ENCODE data around the gene SLC22A17.

Gene SLC22A17

GRCh38 chr14:23324455-23324846 is 28.2 kb downstream of the SLC22A17 start:
- Mint-ChIP-seq H3K4me3 (no peak overlapping the region), H3K27ac (peak overlapping the region; percentile 42)

GRCh38 chr14:23323838-23324454 is 28.7 kb downstream of the SLC22A17 start:
- H3K4me3 Mint-ChIP-seq = no peak overlapping the region
- no peaks in the 10 kb centered on the region for H3K27me3 Mint-ChIP-seq
- DNase-seq = no peak
- H3K36me3 Mint-ChIP-seq = peaks cover 38 to 53% of the 10 kb centered on the region in 2 donors
- ATAC-seq (replicated peaks) = no peak
- H3K4me1 Mint-ChIP-seq = peaks cover 21 to 56% of the 10 kb centered on the region in 2 donors
- H3K9me3 Mint-ChIP-seq = peaks cover 0 to 4% of the 10 kb centered on the region in 2 donors
- no peak overlapping the region for H3K27ac Mint-ChIP-seq

More at GRCh38 chr14:23324455-23324846, 28.2 kb downstream of the SLC22A17 start:
- Mint-ChIP-seq H3K9me3 (peaks cover 0 to 4% of the 10 kb centered on the region in 2 donors), H3K36me3 (peaks cover 34 to 52% of the 10 kb centered on the region in 2 donors), H3K4me1 (peaks cover 21 to 54% of the 10 kb centered on the region in 2 donors), H3K27me3 (no peaks in the 10 kb centered on the region)
- DNase-seq = no peak
- ATAC-seq (replicated peaks) = no peak

- H3K36me3 Mint-ChIP-seq = peaks cover 38 to 53% of the 10 kb centered on the region in 2 donors
- H3K27ac Mint-ChIP-seq = peak overlapping the region; percentile 96
- peaks cover 0 to 4% of the 10 kb centered on the region in 2 donors for H3K9me3 Mint-ChIP-seq
- H3K4me1 Mint-ChIP-seq = peaks cover 21 to 53% of the 10 kb centered on the region in 2 donors
- peak overlapping the region; percentile 92 to 95 for H3K4me3 Mint-ChIP-seq
- no peak for ATAC-seq (replicated peaks)
- no peaks in the 10 kb centered on the region for H3K27me3 Mint-ChIP-seq
- no peak for DNase-seq
Observed at GRCh38 chr14:23322568-23323517, 29.8 kb downstream of the SLC22A17 start.

GRCh38 chr14:23321572-23322547 is 30.8 kb downstream of the SLC22A17 start:
- Mint-ChIP-seq H3K27me3 (no peaks in the 10 kb centered on the region), H3K4me1 (peaks cover 21 to 47% of the 10 kb centered on the region in 2 donors), H3K36me3 (peaks cover 38 to 53% of the 10 kb centered on the region in 2 donors), H3K9me3 (peaks cover 0 to 4% of the 10 kb centered on the region in 2 donors), H3K27ac (peak overlapping the region; percentile 98), H3K4me3 (peak overlapping the region; percentile 92 to 95)
- ATAC-seq (replicated peaks) (peak; percentile 23 to 24), DNase-seq (peak; percentile 55)

DNA sequence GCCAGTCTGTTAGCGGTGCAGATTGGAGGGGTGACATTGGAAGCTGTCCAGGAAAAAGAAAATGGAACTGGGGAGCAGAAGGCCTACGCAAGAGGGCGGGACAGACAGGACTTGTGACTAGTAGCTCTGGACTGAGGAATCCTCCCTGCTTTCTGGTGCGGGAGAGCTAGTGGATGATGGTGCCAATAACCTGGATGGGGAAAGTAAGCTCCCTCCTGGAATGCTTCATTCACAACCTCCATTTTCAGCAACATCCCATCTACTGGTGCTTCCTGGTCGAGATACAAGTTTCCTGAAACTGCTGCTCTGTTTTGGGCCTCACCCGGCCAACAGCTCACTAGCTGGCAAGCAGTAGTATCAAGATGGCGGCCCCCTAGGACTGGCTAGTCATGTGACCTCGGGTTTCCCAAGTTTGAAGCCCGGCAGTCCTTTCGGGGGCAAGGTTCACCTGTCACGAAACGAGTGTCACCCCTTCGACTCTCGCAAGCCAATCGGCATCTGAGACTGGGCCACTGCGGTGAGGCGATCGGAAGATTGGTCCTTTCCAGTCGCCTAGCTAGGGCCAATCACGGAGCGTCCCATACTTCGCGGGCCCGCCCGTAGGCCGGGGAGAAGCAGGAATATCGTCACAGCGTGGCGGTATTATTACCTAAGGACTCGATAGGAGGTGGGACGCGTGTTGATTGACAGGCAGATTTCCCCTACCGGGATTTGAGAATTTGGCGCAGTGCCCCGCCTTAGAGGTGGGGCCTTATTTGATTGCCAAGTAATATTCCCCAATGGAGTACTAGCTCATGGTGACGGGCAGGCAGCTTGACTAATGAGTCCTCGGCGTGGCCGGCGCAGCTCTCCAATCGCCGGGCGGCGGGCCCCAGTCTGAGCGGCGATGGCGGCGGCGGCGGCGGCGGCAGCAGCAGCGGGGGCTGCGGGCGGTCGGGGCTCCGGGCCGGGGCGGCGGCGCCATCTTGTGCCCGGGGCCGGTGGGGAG is 31.8 kb downstream of the SLC22A17 start, which contains the start of gene PABPN1:
TSS of gene PABPN1 (plus strand) at position 874 of the 988 bp plus-strand sequence. CDS start at position 887, 13 bp downstream.
- Mint-ChIP-seq H3K4me3 (peak within 1 kb of the TSS; percentile 92 to 95), H3K9me3 (peaks cover 0 to 4% of the 10 kb centered on the region in 2 donors), H3K27ac (peak within 1 kb of the TSS; percentile 98), H3K36me3 (peaks cover 31 to 48% of the 10 kb centered on the region in 2 donors), H3K4me1 (peaks cover 18 to 42% of the 10 kb centered on the region in 2 donors), H3K27me3 (no peaks in the 10 kb centered on the region)
- ATAC-seq (replicated peaks) = peak; percentile 89
- peak; percentile 99 for DNase-seq

- peak overlapping the region; percentile 86 to 95 for H3K4me3 Mint-ChIP-seq
- ATAC-seq (replicated peaks) = no peak
- peaks cover 16 to 33% of the 10 kb centered on the region in 2 donors for H3K4me1 Mint-ChIP-seq
- H3K36me3 Mint-ChIP-seq = peaks cover 25 to 39% of the 10 kb centered on the region in 2 donors
- no peaks in the 10 kb centered on the region for H3K27me3 Mint-ChIP-seq
- H3K27ac Mint-ChIP-seq = peak overlapping the region; percentile 98
- no peak for DNase-seq
- H3K9me3 Mint-ChIP-seq = peaks cover 0 to 4% of the 10 kb centered on the region in 2 donors
Observed at GRCh38 chr14:23319746-23320583, 32.7 kb downstream of the SLC22A17 start.

DNA sequence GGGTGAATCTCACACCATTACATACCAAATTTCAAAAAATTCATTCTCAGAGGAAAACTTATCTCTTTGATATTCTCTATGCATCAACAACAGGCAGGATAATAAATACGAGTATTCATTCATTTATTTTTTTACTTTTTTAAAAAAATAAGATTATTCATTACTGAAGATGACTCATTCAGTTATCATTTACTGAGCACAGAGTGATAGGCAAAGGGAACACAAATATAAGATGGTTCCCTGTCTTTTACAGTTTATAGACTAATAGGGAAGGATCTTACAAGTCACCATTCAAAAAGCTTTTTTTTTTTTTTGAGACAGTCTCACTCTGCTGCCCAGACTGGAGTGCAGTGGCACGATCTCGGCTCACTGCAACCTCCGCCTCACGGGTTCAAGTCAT is 36.4 kb downstream of the SLC22A17 start:
- H3K4me3 Mint-ChIP-seq = no peak overlapping the region
- H3K36me3 Mint-ChIP-seq = peaks cover 10 to 11% of the 10 kb centered on the region in 2 donors
- peaks cover 7 to 16% of the 10 kb centered on the region in 2 donors for H3K4me1 Mint-ChIP-seq
- no peak overlapping the region for H3K27ac Mint-ChIP-seq
- ATAC-seq (replicated peaks) = no peak
- no peak for DNase-seq
- H3K9me3 Mint-ChIP-seq = peaks cover 0 to 4% of the 10 kb centered on the region in 2 donors
- H3K27me3 Mint-ChIP-seq = no peaks in the 10 kb centered on the region

GRCh38 chr14:23310546-23310945 is 42.1 kb downstream of the SLC22A17 start:
- Mint-ChIP-seq H3K27me3 (no peaks in the 10 kb centered on the region), H3K4me3 (no peak overlapping the region), H3K4me1 (peaks cover 15 to 33% of the 10 kb centered on the region in 2 donors), H3K36me3 (peaks cover 12 to 26% of the 10 kb centered on the region in 2 donors), H3K27ac (no peak overlapping the region), H3K9me3 (no peaks in the 10 kb centered on the region)
- ATAC-seq (replicated peaks) = no peak
- DNase-seq = no peak

DNA sequence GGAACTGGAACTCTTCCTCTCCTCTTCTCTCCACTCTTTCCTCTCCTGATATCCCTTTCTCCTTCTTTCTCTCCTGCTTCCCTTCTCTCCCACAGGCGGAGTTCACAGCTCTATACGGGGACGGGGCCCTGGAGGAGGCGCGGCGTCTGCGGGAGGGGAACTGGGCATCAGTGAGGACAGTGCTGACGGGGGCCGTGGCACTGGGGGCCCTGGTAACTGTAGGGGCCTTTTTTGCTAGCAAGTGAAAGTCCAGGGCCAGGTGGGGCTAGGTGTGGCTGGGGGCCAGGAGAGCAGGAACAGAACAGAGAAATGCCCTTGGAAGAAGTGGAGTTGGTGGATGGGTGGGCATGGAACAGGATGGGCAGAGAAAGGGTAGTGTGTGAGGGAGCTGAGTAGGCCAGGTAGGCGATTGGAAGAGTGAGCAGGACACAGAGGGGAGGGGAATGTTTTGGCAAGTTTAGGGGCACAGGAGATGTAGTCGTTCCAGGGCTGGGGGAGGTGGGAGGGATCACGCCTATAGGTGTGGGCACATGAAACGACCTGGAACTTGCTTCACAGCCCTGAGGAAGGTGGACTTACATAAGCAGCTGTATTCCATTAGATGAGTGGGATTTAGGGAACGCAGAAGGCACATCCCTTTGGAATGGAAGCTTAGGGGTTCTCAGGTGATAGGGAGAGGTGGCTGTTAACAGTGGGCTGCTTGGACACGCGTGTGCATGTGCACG is 43.8 kb downstream of the SLC22A17 start:
- peaks cover 15 to 33% of the 10 kb centered on the region in 2 donors for H3K4me1 Mint-ChIP-seq
- DNase-seq (no peak), ATAC-seq (replicated peaks) (no peak)
- H3K4me3 Mint-ChIP-seq = no peak overlapping the region
- no peaks in the 10 kb centered on the region for H3K9me3 Mint-ChIP-seq
- H3K36me3 Mint-ChIP-seq = peaks cover 12 to 26% of the 10 kb centered on the region in 2 donors
- H3K27me3 Mint-ChIP-seq = no peaks in the 10 kb centered on the region
- no peak overlapping the region for H3K27ac Mint-ChIP-seq

- Mint-ChIP-seq H3K36me3 (peaks cover 12 to 26% of the 10 kb centered on the region in 2 donors), H3K4me3 (peak overlapping the region; percentile 80 to 90), H3K27me3 (no peaks in the 10 kb centered on the region), H3K27ac (no peak overlapping the region), H3K4me1 (peaks cover 17 to 38% of the 10 kb centered on the region in 2 donors), H3K9me3 (no peaks in the 10 kb centered on the region)
- no peak for ATAC-seq (replicated peaks)
- DNase-seq = no peak
Observed at GRCh38 chr14:23307687-23308644, 44.7 kb downstream of the SLC22A17 start.

GRCh38 chr14:23307146-23307530 is 45.5 kb downstream of the SLC22A17 start:
- Mint-ChIP-seq H3K27ac (peak overlapping the region; percentile 93), H3K4me1 (peaks cover 20 to 44% of the 10 kb centered on the region in 2 donors), H3K4me3 (peak overlapping the region; percentile 80 to 90)

More at GRCh38 chr14:23307146-23307530, 45.5 kb downstream of the SLC22A17 start:
- no peaks in the 10 kb centered on the region for H3K27me3 Mint-ChIP-seq
- ATAC-seq (replicated peaks) (no peak), DNase-seq (no peak)
- no peaks in the 10 kb centered on the region for H3K9me3 Mint-ChIP-seq
- peaks cover 12 to 26% of the 10 kb centered on the region in 2 donors for H3K36me3 Mint-ChIP-seq
